ENCODE measurements around the gene UGT1A9.

DNA sequence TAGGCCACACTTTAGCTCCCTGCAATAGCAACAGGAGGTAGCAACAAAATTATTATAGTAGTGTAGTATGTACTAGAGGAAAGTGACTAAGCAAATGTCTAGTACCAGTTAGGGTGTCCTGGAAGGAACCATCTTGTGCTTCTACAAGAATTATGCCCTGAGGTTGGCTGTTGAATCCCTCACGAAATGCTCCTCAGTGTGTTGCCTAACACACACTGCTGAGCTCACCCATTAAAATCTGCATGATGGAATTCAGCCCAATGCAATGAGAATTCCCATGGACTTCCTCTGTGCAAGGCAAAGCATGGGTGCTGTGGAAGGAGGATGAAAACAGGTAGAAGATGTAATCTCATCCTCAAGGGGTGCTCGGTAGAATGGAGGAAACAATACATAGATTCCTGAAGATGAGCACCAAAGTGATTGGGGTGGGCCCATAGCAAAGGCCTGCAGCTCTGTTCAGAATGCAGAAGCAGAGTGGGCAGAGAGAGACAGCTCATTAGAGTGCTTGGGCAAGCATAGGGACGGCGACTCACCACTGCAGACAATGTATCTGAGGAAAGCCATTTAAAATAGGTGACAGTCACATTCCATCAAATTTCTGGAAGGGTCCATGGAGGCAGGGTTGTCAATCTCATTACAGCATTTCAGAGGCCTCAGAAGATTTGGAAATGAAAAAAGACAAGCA, 8.8 kb downstream of the UGT1A9 start:
- no peak for TF ChIP-seq POLR2AphosphoS5 (IDR thresholded peaks at IDR 0.05; ENCODE audit: insufficient read depth in 1 of 2, low read depth in 1 of 2)
- no peak for TF ChIP-seq CTCF (IDR thresholded peaks at IDR 0.05)
- no peak for TF ChIP-seq POLR2A (IDR thresholded peaks at IDR 0.05)

All from vagina (tissue), 2 donors.